ENCODE measurements around the gene GRIN2D. TPM values are rescaled to one million over a fixed set of nuclear protein-coding genes. Genes with fewer than 3 reads are reported as not detected.

GRIN2D gene
- total and polyA plus RNA-seq, 9 donors, result 0.58 to 3.1 (median 2.0) TPM

- H3K4me3 ChIP-seq (ENCODE audit: low read length), result no peak overlapping the region
- no peak for DNase-seq
- no peaks in the 10 kb centered on the region for H3K36me3 ChIP-seq (ENCODE audit: control insufficient read depth, insufficient read depth, low read length)
- no peak overlapping the region for H3K27ac ChIP-seq (ENCODE audit: low read length)
- peaks cover 38% of the 10 kb centered on the region for H3K27me3 ChIP-seq (ENCODE audit: control insufficient read depth, insufficient read depth, low read length)
- H3K9me3 ChIP-seq (replicated peaks; ENCODE audit: control insufficient read depth, low read depth, low read length), result no peaks in the 10 kb centered on the region
- peaks cover 20% of the 10 kb centered on the region for H3K4me1 ChIP-seq (ENCODE audit: control insufficient read depth, insufficient read depth, low read length)
- 92% methylated on average over 11 of the region's 20 CpGs for whole genome bisulfite sequencing (ENCODE audit: insufficient coverage)
Observed at GRCh38 chr19:48441360-48442050, 48.0 kb downstream of the GRIN2D start.

DNA sequence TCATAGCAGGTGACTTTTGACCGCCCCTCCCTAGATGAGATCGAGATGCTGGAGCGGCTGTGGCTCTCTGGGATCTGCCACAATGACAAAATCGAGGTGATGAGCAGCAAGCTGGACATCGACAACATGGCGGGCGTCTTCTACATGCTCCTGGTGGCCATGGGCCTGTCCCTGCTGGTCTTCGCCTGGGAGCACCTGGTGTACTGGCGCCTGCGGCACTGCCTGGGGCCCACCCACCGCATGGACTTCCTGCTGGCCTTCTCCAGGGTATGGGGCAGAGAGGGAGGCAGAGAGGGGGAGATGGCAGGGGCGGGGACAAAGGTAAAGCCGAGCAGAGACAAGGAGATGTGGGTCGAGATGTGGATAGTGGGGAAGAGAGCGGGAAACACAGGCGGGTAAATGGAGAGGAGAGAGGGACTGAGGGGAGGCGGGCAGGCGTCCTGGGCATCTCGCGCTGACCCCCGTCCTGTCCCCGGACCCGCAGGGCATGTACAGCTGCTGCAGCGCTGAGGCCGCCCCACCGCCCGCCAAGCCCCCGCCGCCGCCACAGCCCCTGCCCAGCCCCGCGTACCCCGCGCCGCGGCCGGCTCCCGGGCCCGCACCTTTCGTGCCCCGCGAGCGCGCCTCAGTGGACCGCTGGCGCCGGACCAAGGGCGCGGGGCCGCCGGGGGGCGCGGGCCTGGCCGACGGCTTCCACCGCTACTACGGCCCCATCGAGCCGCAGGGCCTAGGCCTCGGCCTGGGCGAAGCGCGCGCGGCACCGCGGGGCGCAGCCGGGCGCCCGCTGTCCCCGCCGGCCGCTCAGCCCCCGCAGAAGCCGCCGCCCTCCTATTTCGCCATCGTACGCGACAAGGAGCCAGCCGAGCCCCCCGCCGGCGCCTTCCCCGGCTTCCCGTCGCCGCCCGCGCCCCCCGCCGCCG lies 48.9 kb downstream of the GRIN2D start:
- peaks cover 37% of the 10 kb centered on the region for H3K27me3 ChIP-seq (ENCODE audit: control insufficient read depth, insufficient read depth, low read length)

GRCh38 chr19:48443256-48443655 lies 49.8 kb downstream of the GRIN2D start:
- no peaks in the 10 kb centered on the region for H3K9me3 ChIP-seq (replicated peaks; ENCODE audit: control insufficient read depth, low read depth, low read length)
- H3K4me1 ChIP-seq (ENCODE audit: control insufficient read depth, insufficient read depth, low read length), result peaks cover 22% of the 10 kb centered on the region
- no peak for DNase-seq
- H3K27me3 ChIP-seq (ENCODE audit: control insufficient read depth, insufficient read depth, low read length), result peaks cover 37% of the 10 kb centered on the region
- H3K27ac ChIP-seq (ENCODE audit: low read length), result no peak overlapping the region
- peaks cover 11% of the 10 kb centered on the region for H3K36me3 ChIP-seq (ENCODE audit: control insufficient read depth, insufficient read depth, low read length)
- WGBS (ENCODE audit: insufficient coverage), result 8% methylated on average over 60 of the region's 60 CpGs
- H3K4me3 ChIP-seq (ENCODE audit: low read length), result no peak overlapping the region

More for the DNA sequence above, 48.9 kb downstream of the GRIN2D start:
- H3K36me3 ChIP-seq (ENCODE audit: control insufficient read depth, insufficient read depth, low read length), result peaks cover 4% of the 10 kb centered on the region
- H3K27ac ChIP-seq (ENCODE audit: low read length), result no peak overlapping the region
- no peaks in the 10 kb centered on the region for H3K9me3 ChIP-seq (replicated peaks; ENCODE audit: control insufficient read depth, low read depth, low read length)
- no peak overlapping the region for H3K4me3 ChIP-seq (ENCODE audit: low read length)
- no peak for DNase-seq
- WGBS (ENCODE audit: insufficient coverage), result 34% methylated on average over 91 of the region's 94 CpGs
- peaks cover 22% of the 10 kb centered on the region for H3K4me1 ChIP-seq (ENCODE audit: control insufficient read depth, insufficient read depth, low read length)

Other genes starting within 250 kb of the GRIN2D start
- 20.4 TPM for gene LIG1, start 223.3 kb upstream of the GRIN2D start, total RNA-seq
- gene LIG1, start 223.3 kb upstream of the GRIN2D start, polyA plus RNA-seq (ENCODE audit: insufficient read depth in 1 of 8, insufficient read length in 8 of 8, low replicate concordance in 1 of 8), result 10 to 100 TPM; 20.2 to 37.4 (median 29.1) TPM
- gene ZSWIM9, start 223.0 kb upstream of the GRIN2D start, total RNA-seq, result 1.0 TPM
- 1 to 10 TPM; 6.2 to 8.7 (median 7.6) TPM for gene ZSWIM9, start 223.0 kb upstream of the GRIN2D start, polyA plus RNA-seq (ENCODE audit: insufficient read depth in 1 of 8, insufficient read length in 8 of 8, low replicate concordance in 1 of 8)
- 33.2 TPM for gene CARD8, start 137.8 kb upstream of the GRIN2D start, total RNA-seq
- gene CARD8, start 137.8 kb upstream of the GRIN2D start, polyA plus RNA-seq (ENCODE audit: insufficient read depth in 1 of 8, insufficient read length in 8 of 8, low replicate concordance in 1 of 8), result 10 to 100 TPM; 29.3 to 42.6 (median 36.0) TPM
- gene ZNF114, start 123.6 kb upstream of the GRIN2D start, total RNA-seq, result 5.2 TPM
- gene ZNF114, start 123.6 kb upstream of the GRIN2D start, polyA plus RNA-seq (ENCODE audit: insufficient read depth in 1 of 8, insufficient read length in 8 of 8, low replicate concordance in 1 of 8), result 1 to 10 TPM; 1.8 to 4.5 (median 3.2) TPM
- 67.4 TPM for gene EMP3, start 68.1 kb upstream of the GRIN2D start, total RNA-seq
- 100 to 1,000 TPM; 121 to 166 (median 144) TPM for gene EMP3, start 68.1 kb upstream of the GRIN2D start, polyA plus RNA-seq (ENCODE audit: insufficient read depth in 1 of 8, insufficient read length in 8 of 8, low replicate concordance in 1 of 8)
- gene TMEM143, start 29.7 kb upstream of the GRIN2D start, total RNA-seq, result 4.1 TPM
- gene TMEM143, start 29.7 kb upstream of the GRIN2D start, polyA plus RNA-seq (ENCODE audit: insufficient read depth in 1 of 8, insufficient read length in 8 of 8, low replicate concordance in 1 of 8), result 10 to 100 TPM in 7 of 8 donors, 1 to 10 TPM in 1; 8.0 to 17.4 (median 15.0) TPM
- gene SYNGR4, start 29.3 kb upstream of the GRIN2D start, total RNA-seq, result not detected
- under 1 TPM in 1 of 8 donors, not detected in 7; 0.17 TPM for gene SYNGR4, start 29.3 kb upstream of the GRIN2D start, polyA plus RNA-seq (ENCODE audit: insufficient read depth in 1 of 8, insufficient read length in 8 of 8, low replicate concordance in 1 of 8)
- 57.5 TPM for gene KDELR1, start 2.1 kb upstream of the GRIN2D start, total RNA-seq
- 100 to 1,000 TPM; 104 to 162 (median 129) TPM for gene KDELR1, start 2.1 kb upstream of the GRIN2D start, polyA plus RNA-seq (ENCODE audit: insufficient read depth in 1 of 8, insufficient read length in 8 of 8, low replicate concordance in 1 of 8)
- gene GRWD1, start 52.3 kb downstream of the GRIN2D start, total RNA-seq, result 21.0 TPM
- gene GRWD1, start 52.3 kb downstream of the GRIN2D start, polyA plus RNA-seq (ENCODE audit: insufficient read depth in 1 of 8, insufficient read length in 8 of 8, low replicate concordance in 1 of 8), result 10 to 100 TPM; 20.4 to 29.9 (median 25.8) TPM
- 0.49 TPM for gene KCNJ14, start 61.9 kb downstream of the GRIN2D start, total RNA-seq
- gene KCNJ14, start 61.9 kb downstream of the GRIN2D start, polyA plus RNA-seq (ENCODE audit: insufficient read depth in 1 of 8, insufficient read length in 8 of 8, low replicate concordance in 1 of 8), result 1 to 10 TPM in 2 of 8 donors, under 1 TPM in 6; 0.48 to 1.2 (median 0.92) TPM
- gene CYTH2, start 75.7 kb downstream of the GRIN2D start, total RNA-seq, result 24.2 TPM
- gene CYTH2, start 75.7 kb downstream of the GRIN2D start, polyA plus RNA-seq (ENCODE audit: insufficient read depth in 1 of 8, insufficient read length in 8 of 8, low replicate concordance in 1 of 8), result 10 to 100 TPM; 37.4 to 54.5 (median 45.1) TPM
- 0.04 TPM for gene LMTK3, start 118.2 kb downstream of the GRIN2D start, total RNA-seq
- gene LMTK3, start 118.2 kb downstream of the GRIN2D start, polyA plus RNA-seq (ENCODE audit: insufficient read depth in 1 of 8, insufficient read length in 8 of 8, low replicate concordance in 1 of 8), result under 1 TPM in 7 of 8 donors, not detected in 1; 0.03 to 0.39 (median 0.18) TPM
- 0.13 TPM for gene SULT2B1, start 158.5 kb downstream of the GRIN2D start, total RNA-seq
- gene SULT2B1, start 158.5 kb downstream of the GRIN2D start, polyA plus RNA-seq (ENCODE audit: insufficient read depth in 1 of 8, insufficient read length in 8 of 8, low replicate concordance in 1 of 8), result 1 to 10 TPM in 1 of 8 donors, under 1 TPM in 6, not detected in 1; 0.11 to 2.9 (median 0.27) TPM
- gene SPACA4, start 213.1 kb downstream of the GRIN2D start, total RNA-seq, result not detected
- gene SPACA4, start 213.1 kb downstream of the GRIN2D start, polyA plus RNA-seq (ENCODE audit: insufficient read depth in 1 of 8, insufficient read length in 8 of 8, low replicate concordance in 1 of 8), result not detected
- gene FAM83E, start 221.4 kb downstream of the GRIN2D start, total RNA-seq, result 0.13 TPM
- 1 to 10 TPM in 1 of 8 donors, under 1 TPM in 6, not detected in 1; 0.11 to 1.2 (median 0.18) TPM for gene FAM83E, start 221.4 kb downstream of the GRIN2D start, polyA plus RNA-seq (ENCODE audit: insufficient read depth in 1 of 8, insufficient read length in 8 of 8, low replicate concordance in 1 of 8)
- gene RPL18, start 225.5 kb downstream of the GRIN2D start, total RNA-seq, result 2,914 TPM
- gene RPL18, start 225.5 kb downstream of the GRIN2D start, polyA plus RNA-seq (ENCODE audit: insufficient read depth in 1 of 8, insufficient read length in 8 of 8, low replicate concordance in 1 of 8), result 1,000 to 10,000 TPM; 1,793 to 2,160 (median 1,901) TPM
- gene SPHK2, start 225.8 kb downstream of the GRIN2D start, total RNA-seq, result 4.1 TPM
- gene SPHK2, start 225.8 kb downstream of the GRIN2D start, polyA plus RNA-seq (ENCODE audit: insufficient read depth in 1 of 8, insufficient read length in 8 of 8, low replicate concordance in 1 of 8), result 10 to 100 TPM in 4 of 8 donors, 1 to 10 TPM in 4; 7.0 to 11.8 (median 9.9) TPM
- 9.8 TPM for gene DBP, start 243.7 kb downstream of the GRIN2D start, total RNA-seq
- gene DBP, start 243.7 kb downstream of the GRIN2D start, polyA plus RNA-seq (ENCODE audit: insufficient read depth in 1 of 8, insufficient read length in 8 of 8, low replicate concordance in 1 of 8), result 10 to 100 TPM in 1 of 8 donors, 1 to 10 TPM in 7; 3.0 to 10.8 (median 6.2) TPM

Data from muscle of leg (tissue), 11 donors.